ENCODE data around the gene BUD31.

BUD31 gene

DNA sequence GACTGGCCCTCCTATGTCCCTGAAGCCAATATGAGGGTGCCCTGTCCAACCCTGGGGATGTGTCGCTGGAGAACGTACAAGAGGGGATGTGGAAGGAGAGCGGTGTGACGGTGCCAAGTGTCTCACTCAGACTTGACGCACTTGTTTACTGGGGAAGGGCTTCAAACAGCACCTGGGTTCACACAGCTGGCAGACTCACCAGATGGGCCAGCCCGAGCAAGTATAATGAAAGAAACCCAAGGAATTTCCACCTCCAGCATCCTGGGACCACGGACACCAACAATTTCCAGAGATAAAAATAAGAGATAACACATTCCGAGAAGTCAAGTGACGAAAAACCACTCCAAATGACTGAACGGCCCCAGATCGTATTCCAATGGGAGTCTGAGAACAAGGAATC, 51.9 kb downstream of the BUD31 start:
- no peaks in the 10 kb centered on the region for H3K27me3 ChIP-seq
- H3K4me1 ChIP-seq (ENCODE audit: control insufficient read depth in 1 of 2, insufficient read depth in 1 of 2, low read depth in 1 of 2, low read length in 1 of 2): peaks cover 8 to 9% of the 10 kb centered on the region in 2 experiments
- no peak overlapping the region for H3K27ac ChIP-seq
- H3K36me3 ChIP-seq: peaks cover 57% of the 10 kb centered on the region
- no peak for TF ChIP-seq CTCF (IDR thresholded peaks at IDR 0.05)
- no peaks in the 10 kb centered on the region for H3K9me3 ChIP-seq
- no peak overlapping the region for H3K4me3 ChIP-seq (ENCODE audit: low read depth in 1 of 2, low read length in 1 of 2)

GRCh38 chr7:99461221-99461620, 52.5 kb downstream of the BUD31 start:
- Histone ChIP-seq H3K9me3 (no peaks in the 10 kb centered on the region), H3K4me1 (ENCODE audit: control insufficient read depth in 1 of 2, insufficient read depth in 1 of 2, low read depth in 1 of 2, low read length in 1 of 2) (peaks cover 11 to 13% of the 10 kb centered on the region in 2 experiments), H3K4me3 (ENCODE audit: low read depth in 1 of 2, low read length in 1 of 2) (no peak overlapping the region), H3K36me3 (peaks cover 52% of the 10 kb centered on the region), H3K27me3 (no peaks in the 10 kb centered on the region), H3K27ac (no peak overlapping the region)
- TF ChIP-seq CTCF (IDR thresholded peaks at IDR 0.05): no peak

- Histone ChIP-seq H3K4me3 (ENCODE audit: low read depth in 1 of 2, low read length in 1 of 2) (peak overlapping the region; percentile 71 to 79), H3K27me3 (peaks cover 22% of the 10 kb centered on the region), H3K36me3 (peaks cover 12% of the 10 kb centered on the region), H3K4me1 (ENCODE audit: control insufficient read depth in 1 of 2, insufficient read depth in 1 of 2, low read depth in 1 of 2, low read length in 1 of 2) (peaks cover 11 to 18% of the 10 kb centered on the region in 2 experiments), H3K9me3 (no peaks in the 10 kb centered on the region), H3K27ac (peak overlapping the region; percentile 85)
- no peak for TF ChIP-seq CTCF (IDR thresholded peaks at IDR 0.05)
These were observed 56.6 kb downstream of the BUD31 start for GRCh38 chr7:99465421-99465768.

GRCh38 chr7:99468336-99468918, 59.7 kb downstream of the BUD31 start:
- Histone ChIP-seq H3K4me1 (ENCODE audit: control insufficient read depth in 1 of 2, insufficient read depth in 1 of 2, low read depth in 1 of 2, low read length in 1 of 2) (peaks cover 19 to 24% of the 10 kb centered on the region in 2 experiments), H3K4me3 (ENCODE audit: low read depth in 1 of 2, low read length in 1 of 2) (no peak overlapping the region), H3K27ac (no peak overlapping the region), H3K36me3 (peaks cover 4% of the 10 kb centered on the region), H3K27me3 (peaks cover 34% of the 10 kb centered on the region), H3K9me3 (no peaks in the 10 kb centered on the region)
- TF ChIP-seq CTCF (IDR thresholded peaks at IDR 0.05): no peak
